Measurements from ENCODE around the gene TMEM236. TPM values are rescaled to one million over a fixed set of nuclear protein-coding genes. Genes with fewer than 3 reads are reported as not detected.

The TMEM236 gene
- total RNA-seq, 4 donors from 2014 or later: 0.08 to 0.95 (median 0.55) TPM

GRCh38 chr10:17808971-17809841 lies 57.2 kb downstream of the TMEM236 start, which contains the start of gene MRC1:
MRC1 (plus strand) TSS chr10:17809348; CDS start chr10:17809466, 118 bp downstream.
- 59 to 65% methylated on average over 23 of the region's 23 CpGs for WGBS, 2 donors
- DNase-seq (ENCODE audit: low spot score in 2 of 2): peak in 1 of 2 donors; percentile 36
- TF ChIP-seq POLR2A (IDR thresholded peaks at IDR 0.05) (no peak), CTCF (IDR thresholded peaks at IDR 0.05) (no peak)
- intact Hi-C loops (cut with DNase I; ENCODE audit: low total_unique reads): no loop called here
- no peak within 1 kb of the TSS for H3K4me3 ChIP-seq (ENCODE audit: low read depth, poor library complexity, severe bottlenecking)

GRCh38 chr10:17811146-17811865 lies 59.3 kb downstream of the TMEM236 start:
- H3K4me3 ChIP-seq (ENCODE audit: low read depth, poor library complexity, severe bottlenecking): no peak overlapping the region

GRCh38 chr10:17814973-17815372 lies 63.0 kb downstream of the TMEM236 start:
- H3K4me3 ChIP-seq (ENCODE audit: low read depth, poor library complexity, severe bottlenecking): no peak overlapping the region
- no peak for DNase-seq (ENCODE audit: low spot score in 2 of 2)
- no peak for TF ChIP-seq POLR2A (IDR thresholded peaks at IDR 0.05)
- TF ChIP-seq CTCF (IDR thresholded peaks at IDR 0.05): no peak
- intact Hi-C loops (cut with DNase I; ENCODE audit: low total_unique reads): no loop called here
- WGBS, 2 donors: 52 to 59% methylated on average over 5 of the region's 5 CpGs

More at GRCh38 chr10:17811146-17811865, 59.3 kb downstream of the TMEM236 start:
- DNase-seq (ENCODE audit: low spot score in 2 of 2): no peak
- intact Hi-C loops (cut with DNase I; ENCODE audit: low total_unique reads): no loop called here
- WGBS, 2 donors: 79 to 82% methylated on average over 4 of the region's 4 CpGs
- TF ChIP-seq CTCF (IDR thresholded peaks at IDR 0.05): no peak
- TF ChIP-seq POLR2A (IDR thresholded peaks at IDR 0.05): no peak

GRCh38 chr10:17816199-17816598 lies 64.2 kb downstream of the TMEM236 start:
- no peak overlapping the region for H3K4me3 ChIP-seq (ENCODE audit: low read depth, poor library complexity, severe bottlenecking)
- 80 to 85% methylated on average over 7 of the region's 7 CpGs for WGBS, 2 donors
- intact Hi-C loops (cut with DNase I; ENCODE audit: low total_unique reads): no loop called here
- TF ChIP-seq POLR2A (IDR thresholded peaks at IDR 0.05) (no peak), CTCF (IDR thresholded peaks at IDR 0.05) (no peak)
- no peak for DNase-seq (ENCODE audit: low spot score in 2 of 2)

GRCh38 chr10:17817316-17817715 lies 65.3 kb downstream of the TMEM236 start:
- intact Hi-C loops (cut with DNase I; ENCODE audit: low total_unique reads): no loop called here
- TF ChIP-seq POLR2A (IDR thresholded peaks at IDR 0.05) (no peak), CTCF (IDR thresholded peaks at IDR 0.05) (no peak)
- no peak for DNase-seq (ENCODE audit: low spot score in 2 of 2)
- 69 to 74% methylated on average over 1 of the region's 1 CpG for WGBS, 2 donors
- H3K4me3 ChIP-seq (ENCODE audit: low read depth, poor library complexity, severe bottlenecking): no peak overlapping the region

All from lower leg skin (tissue), 4 donors.